Left hindlimb (tissue), 1 donor: ENCODE measurements around the gene SLC17A2.
A peak's percentile ranks its signal among the peaks of the same experiment; 100 is the strongest.

Experiments
- DNase-seq: peaks from one replicate; pipeline ENCODE4 v3.0.0-alpha.2; 2018

Gene SLC17A2, protein sequence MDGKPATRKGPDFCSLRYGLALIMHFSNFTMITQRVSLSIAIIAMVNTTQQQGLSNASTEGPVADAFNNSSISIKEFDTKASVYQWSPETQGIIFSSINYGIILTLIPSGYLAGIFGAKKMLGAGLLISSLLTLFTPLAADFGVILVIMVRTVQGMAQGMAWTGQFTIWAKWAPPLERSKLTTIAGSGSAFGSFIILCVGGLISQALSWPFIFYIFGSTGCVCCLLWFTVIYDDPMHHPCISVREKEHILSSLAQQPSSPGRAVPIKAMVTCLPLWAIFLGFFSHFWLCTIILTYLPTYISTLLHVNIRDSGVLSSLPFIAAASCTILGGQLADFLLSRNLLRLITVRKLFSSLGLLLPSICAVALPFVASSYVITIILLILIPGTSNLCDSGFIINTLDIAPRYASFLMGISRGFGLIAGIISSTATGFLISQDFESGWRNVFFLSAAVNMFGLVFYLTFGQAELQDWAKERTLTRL

DNA sequence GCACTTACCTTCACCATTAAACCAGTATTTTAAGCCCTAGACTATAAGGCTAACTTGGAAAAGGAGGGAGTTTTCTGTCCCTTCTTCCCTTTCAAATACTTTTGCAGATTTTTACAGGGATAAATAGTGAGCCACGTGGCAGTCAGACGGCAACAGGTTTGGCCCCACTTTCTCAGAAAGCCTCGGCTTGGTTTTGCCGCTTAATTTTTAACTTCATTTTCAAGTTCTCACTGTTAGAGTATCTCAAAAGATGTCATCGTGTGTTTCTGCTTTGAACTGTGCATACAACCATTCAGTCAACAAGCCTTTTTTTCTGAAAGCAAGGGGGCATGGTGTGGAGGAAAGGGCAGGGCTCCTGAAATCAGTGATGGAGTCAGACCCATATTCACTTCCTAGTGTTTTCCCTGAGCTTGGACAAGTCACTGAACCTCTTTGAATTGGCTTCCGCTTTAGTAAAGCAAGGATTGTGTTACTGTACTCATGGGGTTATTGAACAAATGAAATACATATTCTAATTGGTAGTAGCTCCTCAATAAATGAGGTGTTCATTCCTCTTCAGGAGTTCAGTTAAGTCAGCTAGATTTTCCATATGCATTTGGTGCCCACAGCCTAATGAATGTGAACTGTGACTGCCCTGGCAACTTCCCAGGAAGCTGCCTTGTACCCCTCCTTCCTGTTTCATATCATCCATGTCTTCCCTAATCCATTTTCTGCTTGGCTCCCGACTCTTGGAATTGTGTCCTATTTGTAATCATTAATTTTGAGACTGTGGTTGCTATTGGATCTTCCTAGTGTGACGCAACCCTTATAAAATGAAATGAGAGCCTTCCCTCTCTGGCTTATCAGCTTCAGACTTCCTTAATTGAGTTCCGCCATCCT, at the start of gene SLC17A2:
TSS of gene SLC17A2 (minus strand) at position 160 of the 879 bp plus-strand sequence. CDS start 4,895 bp downstream, outside the sequence.
- DNase-seq, result no peak

DNA sequence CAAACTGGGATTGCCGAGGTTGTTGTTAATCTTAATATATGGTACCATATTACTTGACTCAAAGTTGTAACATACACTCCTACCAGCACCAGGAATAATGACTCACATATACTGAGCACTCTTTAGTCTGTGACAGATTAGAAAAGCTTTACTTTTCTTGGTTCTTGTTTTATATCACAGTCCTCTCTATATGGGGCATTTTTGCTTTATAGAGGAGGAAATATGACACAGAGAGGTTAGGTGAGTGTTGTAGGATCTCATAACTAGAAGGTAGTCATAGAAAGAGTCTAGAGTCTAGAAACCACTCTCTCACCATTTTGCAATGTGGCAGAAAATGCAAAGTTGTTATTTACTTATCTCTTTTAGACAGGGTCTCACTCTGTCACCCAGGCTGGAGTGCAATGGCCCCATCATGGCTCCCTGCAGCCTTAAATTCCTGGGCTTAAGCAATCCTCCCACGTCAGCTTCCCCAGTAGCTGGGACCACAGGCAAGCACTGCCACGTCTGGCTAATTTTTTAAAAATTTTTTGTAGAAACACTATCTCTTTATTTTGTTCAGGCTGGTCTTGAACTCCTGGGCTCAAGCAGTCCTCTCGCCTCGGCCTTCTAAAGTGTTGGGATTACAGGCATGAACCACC, 45.6 kb upstream of the SLC17A2 start:
- no peak for DNase-seq

DNA sequence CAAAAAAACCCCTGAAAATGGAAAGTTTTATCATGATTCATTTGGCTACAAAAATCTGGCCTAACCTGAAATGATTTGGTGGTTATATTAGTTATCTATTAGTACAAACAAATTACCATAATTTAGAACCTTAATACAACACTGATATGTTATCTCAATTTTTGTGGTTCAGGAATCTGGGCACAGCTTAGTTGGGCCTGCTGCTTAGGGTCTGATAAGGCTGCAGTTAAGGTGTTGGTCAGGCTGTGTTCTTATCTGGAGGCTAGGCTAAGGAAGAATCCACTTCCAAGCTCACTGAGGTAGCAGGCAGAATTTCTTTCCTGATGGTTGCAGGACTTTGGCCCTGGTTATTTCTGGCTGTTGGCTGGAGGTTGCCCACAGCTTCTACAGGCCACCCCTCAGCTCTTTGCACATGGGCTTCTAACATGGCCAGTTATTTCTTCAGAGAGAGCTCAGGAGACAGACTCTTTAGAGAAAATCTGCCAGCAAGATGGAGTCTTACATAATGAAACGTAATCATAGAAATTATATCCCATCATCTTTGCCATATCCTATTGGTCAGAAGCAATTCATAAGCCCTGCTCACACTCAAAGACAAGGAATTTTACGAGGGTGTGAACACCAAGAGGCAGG, 43.5 kb upstream of the SLC17A2 start:
- no peak for DNase-seq

DNA sequence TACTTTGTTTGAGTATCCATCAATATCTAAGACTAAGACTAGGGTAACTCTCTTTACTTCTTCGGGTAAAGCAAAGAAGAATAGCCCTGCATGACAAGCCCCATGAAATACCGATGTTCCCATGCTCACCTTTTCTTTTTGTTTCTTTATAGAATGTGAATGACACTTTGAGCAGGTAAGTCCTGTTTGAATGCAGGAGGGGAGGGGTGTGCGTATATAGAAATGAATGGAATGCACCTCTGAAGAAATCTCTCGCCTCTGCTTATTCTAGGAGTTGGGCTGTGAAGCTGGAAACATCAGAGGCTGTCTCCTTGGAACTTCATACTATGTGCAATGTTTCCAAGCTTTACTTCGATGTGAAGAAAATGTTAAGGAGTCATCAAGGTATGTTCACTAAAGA, 42.4 kb upstream of the SLC17A2 start:
- DNase-seq, result no peak

DNA sequence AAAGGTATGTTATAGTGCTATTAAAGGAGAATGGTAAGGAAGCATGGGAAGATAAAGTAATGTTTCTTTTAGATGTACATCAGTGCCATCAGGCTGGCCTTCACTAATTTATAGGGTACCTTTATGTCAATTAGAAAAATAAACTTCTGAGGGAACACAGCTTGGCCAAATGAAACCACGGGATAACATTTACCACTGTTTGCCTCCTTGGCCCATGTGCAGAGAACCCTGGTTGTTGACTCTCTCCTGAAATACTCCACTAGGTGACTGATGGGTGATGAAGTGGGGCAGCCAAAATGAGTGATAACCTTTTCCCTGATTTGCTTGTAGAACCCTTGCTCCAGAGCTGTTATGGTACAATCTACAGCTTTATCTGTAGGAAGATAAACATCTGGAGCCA, 41.6 kb upstream of the SLC17A2 start:
- no peak for DNase-seq

DNA sequence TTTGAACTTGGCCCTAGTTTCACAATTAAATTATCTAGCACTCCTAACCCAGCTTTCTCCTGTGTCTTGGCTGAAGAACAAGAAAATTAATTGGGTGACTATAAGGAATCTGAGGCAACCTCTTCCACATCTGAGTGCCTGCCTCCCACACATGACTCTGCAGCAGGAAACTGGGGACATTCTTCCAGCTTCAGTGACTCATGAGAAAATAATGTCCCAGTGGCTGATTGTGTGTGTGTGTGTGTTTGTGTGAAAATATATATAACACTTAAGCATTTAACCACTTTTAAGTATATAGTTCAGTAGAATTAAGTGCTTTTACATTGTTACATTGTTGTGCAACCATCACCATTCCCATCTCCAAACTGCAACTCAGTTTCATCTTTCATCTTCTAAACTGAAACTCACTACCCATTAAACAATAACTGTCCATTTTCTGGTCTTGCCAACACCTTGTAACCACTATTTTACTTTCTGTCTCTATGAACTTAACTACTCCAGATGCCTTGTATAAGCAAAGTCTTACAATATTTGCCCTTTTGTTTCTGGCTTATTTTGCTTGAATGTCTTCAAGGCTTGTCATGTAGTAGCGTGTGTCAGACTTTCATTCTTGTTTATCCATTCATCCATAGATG, 40.8 kb upstream of the SLC17A2 start:
- DNase-seq, result no peak

DNA sequence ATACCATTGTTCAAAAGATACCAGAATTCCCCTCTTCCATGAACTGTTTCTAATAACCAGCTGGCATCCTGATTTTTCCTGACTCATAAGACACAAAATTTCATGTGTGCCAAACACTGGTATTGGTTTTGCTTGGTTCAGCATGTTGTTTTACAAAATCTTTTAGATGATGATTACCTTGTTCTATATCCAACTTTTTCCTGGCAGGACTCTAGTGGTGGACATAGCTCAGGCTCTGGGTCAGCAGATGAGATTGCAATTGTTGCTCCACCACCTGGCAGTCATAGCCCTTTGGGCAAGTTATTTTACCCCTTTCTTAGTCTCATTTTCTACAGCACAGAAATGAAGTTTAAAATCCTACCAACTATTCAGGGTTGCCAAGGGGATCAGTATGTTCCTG, 38.3 kb upstream of the SLC17A2 start:
- no peak for DNase-seq

DNA sequence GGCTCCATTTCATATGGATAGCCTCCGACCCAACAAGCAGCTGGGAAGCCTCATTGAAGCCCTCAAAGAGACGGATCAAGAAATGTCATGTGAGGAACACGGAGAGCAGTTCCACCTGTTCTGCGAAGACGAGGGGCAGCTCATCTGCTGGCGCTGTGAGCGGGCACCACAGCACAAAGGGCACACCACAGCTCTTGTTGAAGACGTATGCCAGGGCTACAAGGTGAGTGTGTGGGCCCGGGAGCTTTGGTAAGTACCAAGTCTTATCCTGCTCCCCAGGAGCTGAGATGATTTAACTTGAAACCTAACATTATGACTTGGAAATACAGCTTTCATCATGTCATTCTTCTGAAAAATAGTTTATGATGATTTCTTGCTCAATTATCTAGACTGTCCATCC, 36.2 kb upstream of the SLC17A2 start:
- DNase-seq, result no peak

DNA sequence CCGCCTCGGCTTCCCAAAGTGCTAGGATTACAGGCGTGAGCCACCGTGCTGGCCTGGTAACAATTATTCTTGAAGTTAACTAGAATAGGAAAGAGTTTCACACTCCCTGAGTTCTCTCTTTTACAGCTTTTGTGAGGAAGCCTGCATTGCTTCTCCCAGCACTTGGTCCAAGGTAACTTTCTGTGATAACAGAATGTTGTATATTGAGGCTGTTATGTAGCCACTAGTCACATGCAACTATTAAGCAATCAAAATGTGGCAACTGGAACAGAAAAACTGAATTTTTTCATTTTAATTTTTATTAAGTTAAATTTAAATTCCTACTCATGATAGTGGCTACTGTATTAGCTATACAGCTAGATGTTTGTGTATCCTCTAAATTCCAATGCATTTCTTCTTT, 34.6 kb upstream of the SLC17A2 start:
- DNase-seq, result no peak

DNA sequence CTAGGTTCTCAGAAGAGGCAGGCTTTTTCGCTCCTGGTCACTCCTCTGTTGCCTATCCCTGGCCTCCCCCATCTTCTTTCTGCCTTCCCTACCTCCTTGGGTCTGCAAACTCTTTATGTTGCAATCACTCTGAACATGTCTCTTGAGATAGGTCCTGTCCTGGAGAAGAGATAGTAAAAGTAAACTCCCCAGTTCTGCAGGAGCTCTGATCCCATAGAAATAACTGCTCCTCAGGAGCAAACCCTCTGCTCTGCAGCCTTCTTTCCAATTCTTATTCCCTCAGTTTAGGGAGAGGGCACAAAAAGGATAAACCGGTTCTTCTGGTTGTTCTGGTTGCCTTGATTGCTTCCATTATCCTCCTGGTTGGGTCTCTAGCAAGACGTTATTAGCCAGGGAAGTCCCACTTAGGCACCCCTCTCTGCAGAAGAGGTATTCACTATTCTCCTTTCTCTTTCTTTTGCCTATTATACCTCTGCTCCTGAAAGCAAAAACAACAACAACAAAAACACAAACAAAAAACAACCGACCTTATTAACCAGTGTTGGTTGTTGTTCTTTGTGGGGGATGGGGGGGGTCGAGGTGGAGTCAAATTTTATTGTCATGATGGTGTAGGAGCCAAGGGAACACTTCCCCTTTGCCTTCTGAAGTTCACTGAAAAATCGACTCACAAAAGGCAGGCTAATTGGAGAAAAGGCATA, 33.1 kb upstream of the SLC17A2 start:
- no peak for DNase-seq

DNA sequence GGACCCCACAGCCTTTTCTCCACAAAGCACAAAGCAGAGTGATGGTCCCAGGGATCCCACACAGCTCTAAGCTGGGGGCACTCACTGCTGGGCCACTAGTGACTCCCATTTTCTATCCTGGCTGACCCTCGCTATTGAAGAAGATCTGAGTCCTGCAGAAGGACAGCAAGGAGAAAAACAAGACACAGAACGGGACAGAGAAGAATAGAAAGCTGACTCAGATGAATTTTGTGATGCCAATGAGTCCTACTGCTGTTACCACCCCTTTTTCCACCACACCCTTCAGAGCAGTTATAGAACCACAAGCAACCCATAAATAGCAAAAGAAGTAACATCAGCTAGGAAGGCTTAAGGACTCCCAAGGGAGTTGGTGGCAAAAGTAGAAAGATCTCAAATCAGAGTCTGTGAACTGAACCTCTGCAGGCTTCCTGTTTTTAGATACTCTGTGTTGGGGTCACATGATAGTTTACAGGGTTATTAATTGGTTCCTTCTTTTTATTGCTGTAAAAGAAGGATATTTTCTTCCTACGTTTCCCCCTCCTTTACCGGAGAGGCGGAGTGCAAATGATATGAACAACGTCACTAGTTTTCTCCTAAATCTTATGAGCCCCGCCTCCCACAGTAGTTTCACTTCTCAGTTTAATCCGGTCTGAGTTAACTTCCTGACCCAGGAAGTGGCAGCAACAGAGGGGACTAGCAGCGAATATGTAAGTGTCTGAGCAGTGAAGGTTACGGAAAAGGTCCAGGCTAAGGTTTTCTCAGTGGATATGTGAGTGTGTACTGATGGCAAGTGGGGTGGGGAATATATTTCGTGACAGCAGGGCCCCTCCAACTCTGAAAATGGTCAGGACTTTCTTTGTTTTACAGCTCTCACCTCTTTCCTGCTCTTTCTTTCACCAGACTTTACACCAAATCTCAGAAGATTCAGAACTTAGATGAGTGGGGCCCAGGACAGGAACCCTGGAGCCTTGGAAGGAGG, 31.9 kb upstream of the SLC17A2 start, which contains the start of gene TRIM38:
TSS of gene TRIM38 (plus strand) at position 654 of the 979 bp plus-strand sequence. CDS start 3,721 bp downstream, outside the sequence.
- DNase-seq, result peak; percentile 79

DNA sequence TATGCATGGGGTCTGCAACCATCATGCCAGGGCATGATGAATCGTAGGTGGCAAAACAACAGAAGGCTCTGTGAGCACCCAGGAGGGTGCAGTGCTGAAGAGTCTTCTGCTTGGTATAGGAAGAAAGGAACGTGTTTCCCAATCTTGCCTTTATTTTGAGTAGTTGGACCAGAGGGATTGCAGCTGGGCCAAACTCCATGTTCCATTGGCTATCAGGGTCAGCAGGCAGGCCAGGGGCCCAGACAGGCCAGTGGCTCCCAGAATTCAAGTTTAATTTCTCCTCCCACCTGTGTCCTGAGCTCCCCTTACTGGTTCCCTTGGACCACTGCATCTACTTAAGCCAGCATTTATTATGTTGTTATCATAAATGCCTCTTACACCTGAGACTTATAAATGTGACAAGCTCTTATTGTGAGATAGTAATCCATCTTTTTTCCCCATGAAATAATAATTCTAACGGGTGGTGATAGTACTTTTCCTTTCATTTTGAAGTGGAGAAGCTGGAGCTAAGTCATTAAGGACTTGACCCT, 31.2 kb upstream of the SLC17A2 start:
- DNase-seq, result no peak

DNA sequence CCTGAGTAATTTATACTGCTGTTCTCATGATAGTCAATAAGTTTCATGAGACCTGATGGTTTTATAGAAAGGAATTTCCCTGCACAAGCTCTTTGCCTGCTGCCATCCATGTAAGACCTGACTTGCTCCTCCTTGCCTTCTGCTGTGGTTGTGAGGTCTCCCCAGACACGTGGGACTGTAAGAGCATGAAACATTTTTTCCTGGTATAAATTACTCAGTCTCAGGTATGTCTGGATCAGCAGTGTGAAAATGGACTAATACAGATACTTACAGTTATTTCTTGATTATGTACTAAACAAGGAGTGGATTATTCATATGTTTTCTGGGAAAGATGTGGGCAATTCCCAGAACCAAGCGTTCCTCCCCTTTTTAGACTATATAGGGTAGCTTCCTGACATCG, 30.2 kb upstream of the SLC17A2 start:
- no peak for DNase-seq

DNA sequence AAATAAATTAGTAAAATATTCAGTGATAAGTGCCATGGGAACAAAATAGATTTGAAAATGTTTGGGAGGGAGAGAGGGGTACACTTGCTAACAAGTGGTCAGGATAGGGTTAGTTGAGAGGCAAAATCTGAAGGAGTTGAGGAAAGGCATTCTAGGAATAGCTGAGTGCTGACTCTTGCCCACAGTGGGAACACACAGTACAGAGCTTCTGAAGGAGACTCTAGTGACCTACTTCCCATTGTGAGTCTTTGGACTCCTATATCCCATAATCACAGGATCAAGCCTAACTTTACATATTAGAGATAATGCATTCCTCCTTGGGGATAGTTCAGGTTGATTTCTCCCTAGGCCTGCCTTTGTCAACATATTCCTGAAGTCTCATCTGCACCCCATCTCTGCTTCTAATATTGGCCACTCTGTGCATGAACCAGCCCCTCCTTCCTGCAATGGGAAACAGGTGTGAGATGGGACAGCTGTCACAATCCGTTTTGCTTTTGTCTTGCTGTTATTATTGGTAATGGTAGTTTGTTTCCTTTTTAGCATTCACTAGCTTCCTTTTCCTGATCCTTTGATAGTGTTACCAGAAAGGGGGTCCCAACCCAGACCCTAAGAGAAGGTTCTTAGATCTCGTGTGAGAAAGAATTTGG, 29.5 kb upstream of the SLC17A2 start:
- DNase-seq, result no peak

DNA sequence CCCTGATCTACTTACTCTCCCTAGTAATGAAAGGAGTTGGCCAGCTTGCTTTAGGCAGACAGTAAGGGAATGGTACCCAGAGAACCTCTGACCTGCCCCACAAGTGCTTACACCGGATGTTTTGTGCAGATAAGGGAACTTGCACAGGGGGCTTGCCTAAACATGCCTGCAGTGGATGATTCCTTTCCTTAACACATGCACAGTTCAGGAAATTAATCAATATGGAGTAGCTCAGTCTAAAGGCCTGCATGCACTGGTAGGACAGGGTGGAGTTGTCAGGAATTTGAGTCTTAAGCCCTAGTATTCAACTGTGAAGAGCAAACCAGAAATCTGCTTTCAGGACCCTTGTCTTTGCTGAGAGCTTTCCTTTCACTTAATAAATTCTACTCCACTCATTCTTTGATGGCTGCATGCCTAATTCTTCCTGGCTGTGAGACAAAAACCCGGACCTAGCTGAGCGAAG, 28.2 kb upstream of the SLC17A2 start:
- no peak for DNase-seq

DNA sequence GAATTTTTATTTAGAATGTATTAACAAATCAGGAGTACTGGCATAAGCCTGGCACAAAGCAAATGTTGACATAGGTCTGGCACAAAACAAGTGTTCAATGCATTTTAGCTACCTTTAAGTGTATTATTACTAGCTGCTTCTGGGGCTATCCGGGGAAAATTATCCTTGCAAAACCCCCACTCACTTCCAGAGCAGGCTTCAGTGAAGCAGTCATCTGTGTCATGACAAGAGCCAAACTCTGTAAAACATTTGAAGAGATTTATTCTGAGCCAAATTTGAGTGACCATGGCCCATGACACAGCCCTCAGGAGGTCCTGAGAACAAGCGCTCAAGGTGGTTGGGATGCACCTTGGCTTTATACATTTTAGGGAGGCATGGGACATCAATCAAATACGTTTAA, 25.7 kb upstream of the SLC17A2 start:
- no peak for DNase-seq

DNA sequence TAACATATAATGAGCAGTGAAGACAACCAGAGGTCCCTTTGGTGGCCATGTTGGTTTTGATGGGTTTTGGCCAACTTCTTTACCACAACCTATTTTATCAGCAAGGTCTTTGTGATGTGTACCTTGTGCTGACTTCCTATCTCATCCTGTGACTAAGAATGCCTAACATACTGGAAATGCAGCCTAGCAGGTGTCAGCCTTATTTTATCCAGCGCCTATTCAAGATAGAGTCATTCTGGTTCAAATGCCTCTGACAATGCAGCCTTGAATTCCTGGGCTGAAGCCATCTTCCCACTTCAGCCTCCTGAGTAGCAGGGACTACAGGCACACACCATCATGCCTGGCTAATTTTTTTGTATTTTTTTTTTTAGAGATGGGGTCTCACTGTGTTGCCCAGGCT, 24.3 kb upstream of the SLC17A2 start:
- DNase-seq, result no peak

DNA sequence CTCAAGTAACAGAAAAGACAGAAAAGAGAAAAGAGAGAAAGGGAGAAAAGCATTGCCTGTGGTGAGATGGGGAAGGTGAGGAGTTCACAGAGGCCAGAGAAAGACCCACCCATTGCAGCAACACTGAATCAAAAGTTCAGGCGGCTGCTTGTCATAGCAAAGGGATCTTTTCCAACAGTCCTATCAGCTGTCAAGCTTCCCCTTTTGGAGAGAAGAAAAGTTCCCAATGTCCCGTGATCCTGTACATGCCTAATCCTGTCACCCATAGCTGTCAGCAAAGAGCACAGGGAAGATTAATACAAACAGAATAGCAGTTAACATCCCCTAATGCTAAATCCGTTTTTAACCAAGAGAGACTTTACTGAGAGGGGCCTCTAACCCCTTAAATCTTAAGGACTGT, 23.2 kb upstream of the SLC17A2 start:
- no peak for DNase-seq

DNA sequence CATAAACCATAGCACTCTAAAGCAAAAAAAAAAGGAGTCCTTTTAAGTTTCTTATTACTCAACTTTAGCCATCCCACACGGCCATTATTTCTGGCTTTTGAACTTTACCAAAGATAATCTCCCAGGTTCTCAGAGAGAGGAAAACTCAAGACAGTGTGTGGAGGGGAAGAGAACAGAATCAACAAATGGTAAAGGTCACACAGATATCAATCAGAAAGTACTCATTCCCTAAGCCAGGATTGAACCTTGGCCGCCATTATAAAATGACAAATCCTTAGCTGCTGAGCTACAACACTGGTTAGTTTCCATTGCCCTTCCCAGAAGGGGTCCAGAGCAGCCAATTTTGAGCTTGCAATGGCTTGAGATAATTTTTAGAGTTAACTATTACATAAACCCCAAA, 22.0 kb upstream of the SLC17A2 start:
- DNase-seq, result no peak
